Stimulated activated CD4-positive, alpha-beta T cell treated with anti-CD3 and anti-CD28 coated beads, Interleukin-12 subunit alpha, Interleukin-12 subunit beta, amount 100 ng/mL, for 4 hours (primary cell): Measurements from ENCODE around the gene HTR3A.

Experiments used
- DNase-seq: peaks from one replicate; pipeline ENCODE4 v3.0.0-alpha.2; 2020

Gene HTR3A

DNA sequence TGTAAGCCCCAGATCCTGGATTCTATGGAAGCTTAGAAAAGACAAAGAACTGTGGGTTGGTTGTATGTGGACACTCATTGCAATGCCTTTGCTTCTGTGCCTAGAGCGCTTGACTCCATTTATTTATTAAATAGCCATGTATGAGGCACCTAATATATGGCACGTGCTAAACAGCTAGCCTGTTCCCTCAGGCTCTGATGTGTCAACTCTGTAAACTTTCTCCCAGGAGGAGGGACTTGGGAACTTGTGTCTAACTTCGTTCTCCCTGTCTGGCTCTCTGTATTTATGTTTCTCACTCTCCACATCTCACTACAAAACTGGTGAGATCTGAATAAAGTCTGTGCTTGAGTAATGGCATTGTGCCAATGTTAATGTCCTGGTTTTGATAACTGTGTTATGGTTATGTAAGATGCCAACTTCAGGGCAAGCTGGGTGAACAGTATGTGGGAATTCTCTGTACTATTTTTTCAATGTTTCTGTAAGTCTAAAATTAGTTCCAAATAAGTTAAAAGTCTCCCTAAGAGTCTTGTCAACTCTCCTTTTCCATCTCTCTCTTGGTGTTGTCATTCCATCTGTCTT, 50.5 kb downstream of the HTR3A start:
- DNase-seq = no peak

DNA sequence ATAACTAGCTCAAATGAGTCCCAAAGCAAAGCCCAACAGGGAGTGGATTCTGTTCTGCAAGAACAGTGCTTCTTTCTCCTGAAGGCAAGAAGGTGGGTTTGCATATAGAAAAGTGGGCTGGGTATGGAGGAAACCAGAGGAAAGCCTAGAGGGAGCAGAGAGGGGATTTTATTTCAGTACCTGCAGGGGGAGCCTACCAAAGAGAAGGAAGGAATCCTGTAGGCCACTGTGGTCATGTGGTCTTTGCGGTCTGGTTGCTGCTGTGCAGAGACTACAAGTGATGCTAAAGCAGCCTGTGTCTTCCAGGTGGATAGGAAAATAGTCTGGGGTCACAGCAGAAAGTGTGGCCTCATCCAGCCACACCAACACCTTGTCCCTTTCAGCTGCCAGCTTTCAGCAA, 51.4 kb downstream of the HTR3A start:
- DNase-seq = no peak

DNA sequence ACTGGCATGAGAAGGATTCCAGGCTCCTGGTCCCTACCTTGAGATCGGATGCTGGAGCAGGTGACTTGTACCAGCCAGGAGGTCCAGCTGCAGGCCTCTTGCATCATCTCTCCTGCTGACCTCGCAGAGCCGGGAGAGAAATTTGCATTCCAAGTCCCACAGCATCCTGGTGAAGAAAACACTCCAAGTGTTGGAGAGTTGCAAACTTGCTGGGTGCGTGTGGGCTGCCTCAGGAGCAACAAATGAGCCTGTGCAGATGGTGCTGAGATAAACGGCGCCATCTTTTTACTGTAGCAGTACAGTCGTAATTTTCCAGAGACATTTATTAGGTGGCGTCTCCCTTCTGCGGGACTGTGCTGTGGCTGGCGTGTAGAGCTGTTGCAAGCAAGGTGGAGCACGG, 52.5 kb downstream of the HTR3A start:
- no peak for DNase-seq

DNA sequence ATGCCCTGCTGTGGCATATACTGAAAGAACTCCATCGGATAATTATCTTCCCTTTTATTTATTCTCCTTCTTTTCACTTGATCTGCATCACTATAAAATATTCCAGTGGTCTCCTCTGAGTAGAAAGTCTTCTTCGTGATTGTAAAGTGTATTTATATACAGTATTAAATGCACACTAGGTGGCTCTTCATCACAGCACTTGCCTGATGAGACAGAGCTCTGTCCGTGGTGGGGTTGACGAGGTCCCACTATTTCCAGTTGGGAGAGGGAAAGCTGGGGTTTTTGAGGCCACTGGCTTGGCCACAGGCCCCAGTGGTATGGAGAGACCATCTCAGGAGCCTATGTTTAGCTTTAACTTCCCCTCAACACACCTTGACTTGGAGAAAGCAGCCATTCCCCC, 53.0 kb downstream of the HTR3A start:
- no peak for DNase-seq

DNA sequence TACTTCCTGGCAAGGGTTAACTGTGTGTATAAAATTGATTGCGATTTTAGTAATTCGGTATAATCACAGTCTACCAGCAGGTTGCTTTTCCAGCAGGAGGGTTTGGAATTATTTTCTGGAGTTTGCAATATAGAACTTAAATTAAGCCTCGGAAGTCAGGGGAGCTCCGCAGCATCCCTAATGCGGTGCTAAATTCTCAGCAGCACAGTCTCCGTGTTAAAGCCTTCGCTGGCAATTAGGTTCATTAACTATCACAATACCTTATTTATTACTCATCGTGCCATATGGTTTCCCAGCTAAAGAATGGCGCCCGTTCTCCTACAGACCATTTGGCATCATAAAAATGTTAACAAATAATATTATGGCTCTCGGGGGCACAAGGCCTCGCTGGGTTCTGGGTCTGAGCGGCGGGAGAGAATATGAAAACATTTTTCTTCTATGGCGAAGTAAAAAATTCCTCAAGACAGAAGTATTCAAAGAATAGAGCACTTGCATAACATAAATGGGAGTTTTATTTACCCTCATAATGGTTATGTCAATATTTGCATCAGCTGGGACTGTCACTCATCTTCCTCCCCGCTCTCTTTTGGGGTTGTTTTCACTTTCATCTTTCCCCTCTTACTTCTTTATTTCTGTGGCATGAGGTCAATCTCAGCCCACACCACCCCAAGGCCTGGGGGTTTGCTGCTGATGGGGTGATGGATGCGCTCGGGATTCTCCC, 56.5 kb downstream of the HTR3A start:
- DNase-seq = no peak

DNA sequence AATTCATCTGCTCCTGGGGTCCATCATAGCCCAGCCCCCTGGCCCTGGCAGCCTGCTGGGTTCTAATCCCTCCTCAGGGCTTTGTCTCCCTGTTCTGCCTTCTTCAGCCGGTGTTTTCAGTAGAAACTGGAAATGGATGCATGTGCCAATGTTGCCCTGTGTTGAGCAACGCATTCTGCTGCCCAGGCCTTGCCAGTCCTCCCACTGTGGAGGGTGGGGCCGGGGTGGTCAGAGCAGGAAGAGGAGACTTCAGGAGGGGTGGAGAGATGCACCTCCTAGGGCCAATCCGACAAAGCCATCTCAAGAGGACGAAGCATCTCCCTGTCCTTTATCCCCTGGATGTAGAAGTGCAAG, 57.0 kb downstream of the HTR3A start:
- no peak for DNase-seq

DNA sequence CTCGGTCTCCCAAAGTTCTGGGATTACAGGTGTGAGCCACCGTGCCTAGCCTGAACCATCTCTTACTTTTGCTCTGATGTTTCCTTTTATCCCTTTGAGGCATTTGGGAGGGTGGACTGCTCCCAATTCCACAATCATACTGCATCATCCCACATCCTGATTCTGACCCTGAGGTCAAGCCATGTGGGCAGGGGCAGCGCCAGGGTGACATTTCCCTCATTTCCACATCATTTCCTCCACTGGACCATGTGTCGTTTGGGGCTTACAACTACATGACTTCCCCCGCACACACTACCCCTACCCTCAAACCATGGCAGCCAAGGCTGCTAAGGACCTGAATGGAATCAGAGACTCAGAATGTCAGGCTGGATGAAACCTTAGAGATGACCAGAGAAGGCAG, 58.2 kb downstream of the HTR3A start:
- DNase-seq = no peak

DNA sequence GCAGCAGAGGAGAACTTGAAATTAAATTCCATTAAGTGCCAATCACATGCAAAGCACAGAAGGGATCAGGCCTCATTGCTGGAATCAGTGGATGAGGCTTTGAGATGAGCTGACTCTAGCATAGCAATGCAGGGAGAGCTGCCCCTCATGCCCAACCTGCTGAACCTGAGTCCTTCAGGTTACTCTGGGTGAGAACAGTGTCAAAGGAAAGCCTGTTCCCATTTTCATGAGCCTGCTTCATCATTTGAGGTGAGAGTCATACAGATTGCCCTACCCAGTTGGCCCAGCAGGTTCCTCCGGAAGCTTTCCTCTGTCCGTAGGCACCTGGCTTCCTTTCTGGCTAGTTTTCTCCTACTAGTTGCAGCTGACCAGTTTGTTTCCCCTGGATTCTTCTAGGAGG, 58.7 kb downstream of the HTR3A start:
- DNase-seq = no peak

DNA sequence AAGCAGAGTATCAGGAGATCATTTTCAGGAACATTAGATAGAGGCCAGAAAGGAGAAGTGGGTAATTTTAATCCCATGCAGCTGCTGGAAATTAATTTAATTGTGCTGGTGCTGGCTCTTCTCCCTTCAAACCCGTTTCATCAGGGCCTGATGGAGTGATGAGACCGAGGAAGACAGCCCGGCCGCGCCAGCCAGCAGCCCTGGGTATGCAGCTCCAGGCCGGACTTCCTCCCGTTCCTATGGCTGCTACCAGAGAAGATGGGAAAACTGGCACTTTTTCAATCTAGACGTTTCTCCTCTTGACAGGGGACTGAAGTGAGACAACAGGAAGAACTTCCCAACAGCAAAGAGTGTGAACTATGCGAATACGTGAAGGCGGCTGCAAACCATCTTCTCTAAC, 60.0 kb downstream of the HTR3A start:
- DNase-seq = no peak

DNA sequence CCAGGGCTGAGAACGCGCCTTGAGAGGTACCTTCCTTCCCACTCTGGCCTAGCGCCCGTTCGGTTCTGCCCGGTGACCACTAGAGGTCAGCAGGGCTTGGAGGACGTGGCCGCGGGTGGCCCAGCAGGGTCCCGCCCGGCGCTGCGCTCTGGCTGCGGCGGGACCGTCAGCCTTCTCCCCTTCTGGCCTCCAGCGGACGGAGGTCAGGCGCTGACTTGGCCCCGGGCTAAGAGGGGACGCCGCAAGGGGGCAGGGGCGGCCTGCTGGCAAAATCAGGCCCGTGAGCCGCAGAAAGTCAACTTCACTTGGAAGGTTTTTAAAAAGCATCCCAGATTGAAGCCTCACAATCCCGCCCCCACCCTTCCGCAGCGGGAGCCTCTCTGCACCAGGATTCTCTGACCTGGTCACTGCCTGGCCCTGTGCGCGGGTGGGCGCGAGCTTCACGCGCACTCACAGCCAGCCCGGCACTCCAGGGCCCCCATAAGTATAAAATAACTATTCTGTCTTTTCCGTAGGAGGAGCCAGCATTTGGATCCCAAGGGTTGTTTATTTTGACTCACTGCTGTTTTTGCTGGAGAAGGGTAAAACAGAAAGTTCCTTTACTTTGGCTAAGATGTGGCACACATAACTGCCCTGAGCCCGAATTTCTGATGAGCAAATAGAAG, 61.4 kb downstream of the HTR3A start:
- peak; percentile 42 for DNase-seq

DNA sequence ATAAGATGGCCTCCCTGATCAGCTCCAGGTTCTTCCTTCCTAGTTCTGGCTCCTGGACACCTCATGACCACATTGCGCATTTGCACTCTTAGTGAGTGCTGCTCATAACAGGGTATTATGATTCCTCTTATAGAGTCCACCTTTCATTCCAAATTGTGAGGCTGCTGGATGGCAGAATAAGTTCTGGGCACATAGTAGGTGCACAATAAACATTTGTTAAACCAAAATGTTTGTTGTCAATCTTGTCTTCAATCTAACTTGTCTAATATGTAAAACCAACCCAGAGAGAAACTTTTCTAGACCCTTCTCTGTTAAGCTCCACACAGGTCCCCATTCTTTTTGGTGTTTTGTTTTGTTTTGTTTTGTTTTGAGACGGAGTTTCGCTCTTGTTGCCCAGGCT, 62.0 kb downstream of the HTR3A start:
- no peak for DNase-seq

DNA sequence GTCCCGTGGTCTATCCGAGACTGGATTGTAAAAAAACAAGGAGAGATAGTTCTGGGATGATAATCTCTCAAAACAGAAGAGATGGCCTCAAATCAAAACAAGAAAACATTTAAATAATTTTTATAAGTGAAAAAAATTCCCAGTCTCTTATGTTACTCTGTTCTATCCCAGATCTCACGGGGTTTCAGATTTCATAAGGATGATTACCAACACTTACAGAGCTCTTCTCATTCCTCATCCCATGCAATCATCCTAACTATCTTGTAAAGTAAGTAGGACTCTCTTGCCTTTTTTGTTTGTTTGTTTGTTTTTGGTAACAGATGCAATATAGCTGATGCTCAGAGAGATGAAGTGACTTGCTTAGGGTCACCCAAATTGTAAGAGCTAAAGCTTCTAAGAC, 64.6 kb downstream of the HTR3A start:
- DNase-seq = no peak
